Mesendoderm (in vitro differentiated cells): ENCODE results near the gene NETO1.

ENCODE experiments used
- DNase-seq: peaks from one replicate; pipeline ENCODE4 v3.0.0; 2013
- H2AK5ac ChIP-seq: 2 replicates; pipeline ENCODE4 v1.6.1; 2013; ENCODE audit warnings: low read length, inconsistent platforms
- H2BK120ac ChIP-seq: 2 replicates; pipeline ENCODE4 v1.6.1; 2013; ENCODE audit warnings: low read depth, mild to moderate bottlenecking, low read length, moderate library complexity, mixed read lengths
- H2BK15ac ChIP-seq: replicated peaks from 2 replicates; pipeline ENCODE4 v1.6.1; 2013; ENCODE audit warnings: low read depth, mild to moderate bottlenecking, moderate library complexity
- H2BK5ac ChIP-seq: 2 replicates; pipeline ENCODE4 v1.6.1; 2013; ENCODE audit warnings: low read length, inconsistent platforms
- H3K18ac ChIP-seq: 2 replicates; pipeline ENCODE4 v1.6.1; 2013; ENCODE audit warnings: mild to moderate bottlenecking, low read length, mixed read lengths
- H3K23ac ChIP-seq: one replicate; pipeline ENCODE4 v1.6.1; 2013; ENCODE audit warnings: low read length
- H3K27ac ChIP-seq: 2 replicates; pipeline ENCODE4 v1.5.1; 2013; ENCODE audit warnings: low read depth, mild to moderate bottlenecking, inconsistent platforms, low read length, moderate library complexity
- H3K27me3 ChIP-seq: 2 replicates; pipeline ENCODE4 v1.6.1; 2013; ENCODE audit warnings: low read length, control low read depth, mild to moderate bottlenecking, inconsistent platforms; ENCODE audit not compliant: insufficient read depth, poor library complexity
- H3K36me3 ChIP-seq: 2 replicates; pipeline ENCODE4 v1.6.1; 2013; ENCODE audit warnings: low read length, inconsistent platforms; ENCODE audit not compliant: control insufficient read depth, insufficient read depth
- H3K4ac ChIP-seq: one replicate; pipeline ENCODE4 v1.6.1; 2013; ENCODE audit warnings: low read depth, mild to moderate bottlenecking, low read length, moderate library complexity
- H3K4me1 ChIP-seq: 2 replicates; pipeline ENCODE4 v1.6.1; 2013; ENCODE audit warnings: low read depth, low read length, inconsistent platforms; ENCODE audit not compliant: control insufficient read depth
- H3K4me2 ChIP-seq: 2 replicates; pipeline ENCODE4 v1.6.1; 2013; ENCODE audit warnings: low read length
- H3K4me3 ChIP-seq: 2 replicates; pipeline ENCODE4 v1.5.1; 2013; ENCODE audit warnings: mild to moderate bottlenecking, low read length
- H3K56ac ChIP-seq: one replicate; pipeline ENCODE4 v1.6.1; 2013; ENCODE audit warnings: low read length
- H3K79me1 ChIP-seq: 2 replicates; pipeline ENCODE4 v1.6.1; 2013; ENCODE audit warnings: low read length, inconsistent platforms
- H3K79me2 ChIP-seq: 2 replicates; pipeline ENCODE4 v1.6.1; 2013; ENCODE audit warnings: mild to moderate bottlenecking, low read length; ENCODE audit not compliant: control insufficient read depth, insufficient read depth
- H3K9ac ChIP-seq: 2 replicates; pipeline ENCODE4 v1.6.1; 2013; ENCODE audit warnings: low read length, inconsistent platforms
- H4K5ac ChIP-seq: one replicate; pipeline ENCODE4 v1.6.1; 2013; ENCODE audit warnings: low read length
- H4K8ac ChIP-seq: one replicate; pipeline ENCODE4 v1.6.1; 2013; ENCODE audit warnings: low read depth, mild to moderate bottlenecking, control low read depth, low read length, moderate library complexity
- WGBS: extraction: QIAGEN DNeasy Blood & Tissue Kit; methylation state at CpG from one replicate; pipeline ENCODE4 v1.1.7; 2013; ENCODE audit warnings: low lambda C conversion rate, missing lambda C conversion rate; ENCODE audit not compliant: insufficient coverage; ENCODE audit errors: extremely low coverage; 5-methylcytosine and 5-hydroxymethylcytosine counted together

Gene NETO1

DNA sequence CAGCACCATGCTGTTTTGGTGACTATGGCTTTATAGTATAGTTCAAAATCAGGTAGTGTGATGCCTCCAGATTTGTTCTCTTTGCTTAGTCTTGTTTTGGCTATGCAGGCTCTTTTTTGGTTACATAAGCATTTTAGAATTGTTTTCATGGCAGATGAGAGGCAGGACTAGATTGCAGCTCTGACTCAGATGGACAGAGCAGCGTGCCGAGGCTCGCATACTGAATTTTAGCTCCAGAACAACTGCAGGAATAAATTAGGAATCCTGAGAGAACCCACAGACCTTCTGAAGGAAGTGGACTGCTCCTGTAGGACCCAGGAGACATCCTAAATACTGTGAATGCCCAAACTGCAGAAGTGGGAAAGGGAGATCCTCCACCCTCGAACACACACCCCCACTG is 141.6 kb downstream of the NETO1 start:
- Histone ChIP-seq H3K23ac (no peak overlapping the region), H3K4me2 (no peak overlapping the region), H3K79me1 (no peaks in the 10 kb centered on the region), H2AK5ac (no peak overlapping the region), H4K8ac (no peak overlapping the region), H3K79me2 (no peaks in the 10 kb centered on the region), H2BK5ac (no peak overlapping the region), H2BK120ac (no peak overlapping the region), H3K56ac (no peak overlapping the region), H3K36me3 (no peaks in the 10 kb centered on the region), H4K5ac (no peak overlapping the region), H2BK15ac (no peak overlapping the region), H3K4me3 (no peak overlapping the region), H3K4me1 (no peaks in the 10 kb centered on the region), H3K9ac (no peak overlapping the region), H3K27me3 (no peaks in the 10 kb centered on the region), H3K4ac (no peak overlapping the region), H3K18ac (no peak overlapping the region), H3K27ac (no peak overlapping the region)
- WGBS: no CpG with 5 or more reads among the region's 4 CpGs
- no peak for DNase-seq

DNA sequence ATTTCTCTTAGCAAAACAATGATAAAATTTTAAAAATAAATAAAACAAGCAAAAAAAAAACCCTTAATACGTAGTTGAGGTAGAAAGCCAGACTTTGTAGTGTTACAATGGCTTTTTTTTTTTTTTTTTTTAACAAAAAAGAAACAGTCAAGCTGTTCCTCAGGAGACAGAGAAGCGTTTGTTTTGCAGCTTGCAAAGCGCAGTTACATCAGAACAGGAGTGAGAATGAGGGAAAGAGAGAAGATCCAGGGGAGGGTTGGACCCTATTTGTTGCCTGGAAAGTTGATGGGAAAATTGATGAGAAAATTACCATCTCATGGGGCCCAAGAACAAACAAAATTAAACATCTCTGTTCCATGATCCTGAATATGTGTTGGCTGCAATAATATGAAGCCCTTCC is 146.5 kb downstream of the NETO1 start:
- no peak overlapping the region for H3K18ac ChIP-seq
- no peak overlapping the region for H3K56ac ChIP-seq
- H3K4me1 ChIP-seq: no peaks in the 10 kb centered on the region
- no peak overlapping the region for H2BK5ac ChIP-seq
- WGBS: no CpG with 5 or more reads among the region's 3 CpGs
- H3K27ac ChIP-seq: no peak overlapping the region
- H3K36me3 ChIP-seq: no peaks in the 10 kb centered on the region
- no peak overlapping the region for H3K9ac ChIP-seq
- H3K4ac ChIP-seq: no peak overlapping the region
- no peaks in the 10 kb centered on the region for H3K79me2 ChIP-seq
- H2AK5ac ChIP-seq: no peak overlapping the region
- H4K8ac ChIP-seq: no peak overlapping the region
- no peak overlapping the region for H2BK120ac ChIP-seq
- no peak overlapping the region for H3K4me3 ChIP-seq
- H3K27me3 ChIP-seq: no peaks in the 10 kb centered on the region
- H3K23ac ChIP-seq: no peak overlapping the region
- no peak overlapping the region for H3K4me2 ChIP-seq
- no peak overlapping the region for H4K5ac ChIP-seq
- H3K79me1 ChIP-seq: no peaks in the 10 kb centered on the region
- no peak overlapping the region for H2BK15ac ChIP-seq
- no peak for DNase-seq

GRCh38 chr18:72720116-72720515 is 147.7 kb downstream of the NETO1 start:
- H3K56ac ChIP-seq: no peak overlapping the region
- no peak overlapping the region for H3K9ac ChIP-seq
- no peak overlapping the region for H4K5ac ChIP-seq
- no peak overlapping the region for H3K4ac ChIP-seq
- no peak overlapping the region for H2AK5ac ChIP-seq
- no peaks in the 10 kb centered on the region for H3K79me2 ChIP-seq
- peak; percentile 63 for DNase-seq
- no peak overlapping the region for H3K18ac ChIP-seq
- WGBS: no CpG with 5 or more reads among the region's 3 CpGs
- H3K36me3 ChIP-seq: no peaks in the 10 kb centered on the region
- H3K4me1 ChIP-seq: no peaks in the 10 kb centered on the region
- H3K79me1 ChIP-seq: no peaks in the 10 kb centered on the region
- no peak overlapping the region for H3K4me3 ChIP-seq
- H2BK120ac ChIP-seq: no peak overlapping the region
- H4K8ac ChIP-seq: no peak overlapping the region
- no peak overlapping the region for H2BK15ac ChIP-seq
- H3K27ac ChIP-seq: no peak overlapping the region
- no peak overlapping the region for H2BK5ac ChIP-seq
- no peak overlapping the region for H3K4me2 ChIP-seq
- no peaks in the 10 kb centered on the region for H3K27me3 ChIP-seq
- H3K23ac ChIP-seq: no peak overlapping the region

- H3K27me3 ChIP-seq: no peaks in the 10 kb centered on the region
- no peak overlapping the region for H2BK120ac ChIP-seq
- H3K18ac ChIP-seq: no peak overlapping the region
- H3K56ac ChIP-seq: no peak overlapping the region
- no peak overlapping the region for H2BK5ac ChIP-seq
- H3K36me3 ChIP-seq: no peaks in the 10 kb centered on the region
- H3K79me1 ChIP-seq: no peaks in the 10 kb centered on the region
- no CpG with 5 or more reads among the region's 4 CpGs for whole genome bisulfite sequencing
- no peak for DNase-seq
- H3K4me3 ChIP-seq: no peak overlapping the region
- no peaks in the 10 kb centered on the region for H3K4me1 ChIP-seq
- no peak overlapping the region for H3K4me2 ChIP-seq
- H3K79me2 ChIP-seq: no peaks in the 10 kb centered on the region
- no peak overlapping the region for H2BK15ac ChIP-seq
- H3K23ac ChIP-seq: no peak overlapping the region
- no peak overlapping the region for H3K4ac ChIP-seq
- no peak overlapping the region for H3K27ac ChIP-seq
- H4K8ac ChIP-seq: no peak overlapping the region
- no peak overlapping the region for H3K9ac ChIP-seq
- no peak overlapping the region for H2AK5ac ChIP-seq
- no peak overlapping the region for H4K5ac ChIP-seq
Measured at GRCh38 chr18:72704202-72704601, 163.6 kb downstream of the NETO1 start.

- no peak overlapping the region for H4K8ac ChIP-seq
- H3K36me3 ChIP-seq: no peaks in the 10 kb centered on the region
- DNase-seq: peak; percentile 22
- no peak overlapping the region for H3K18ac ChIP-seq
- H3K4me2 ChIP-seq: no peak overlapping the region
- H3K56ac ChIP-seq: no peak overlapping the region
- no peaks in the 10 kb centered on the region for H3K79me1 ChIP-seq
- H3K4ac ChIP-seq: no peak overlapping the region
- no peak overlapping the region for H4K5ac ChIP-seq
- no peak overlapping the region for H3K4me3 ChIP-seq
- H2BK120ac ChIP-seq: no peak overlapping the region
- no peak overlapping the region for H2BK5ac ChIP-seq
- no peaks in the 10 kb centered on the region for H3K79me2 ChIP-seq
- H3K23ac ChIP-seq: no peak overlapping the region
- no peak overlapping the region for H3K9ac ChIP-seq
- no peak overlapping the region for H3K27ac ChIP-seq
- no CpG with 5 or more reads among the region's 1 CpG for WGBS
- no peak overlapping the region for H2BK15ac ChIP-seq
- no peak overlapping the region for H2AK5ac ChIP-seq
- H3K4me1 ChIP-seq: no peaks in the 10 kb centered on the region
- H3K27me3 ChIP-seq: no peaks in the 10 kb centered on the region
Measured at GRCh38 chr18:72700961-72701710, 166.7 kb downstream of the NETO1 start.

DNA sequence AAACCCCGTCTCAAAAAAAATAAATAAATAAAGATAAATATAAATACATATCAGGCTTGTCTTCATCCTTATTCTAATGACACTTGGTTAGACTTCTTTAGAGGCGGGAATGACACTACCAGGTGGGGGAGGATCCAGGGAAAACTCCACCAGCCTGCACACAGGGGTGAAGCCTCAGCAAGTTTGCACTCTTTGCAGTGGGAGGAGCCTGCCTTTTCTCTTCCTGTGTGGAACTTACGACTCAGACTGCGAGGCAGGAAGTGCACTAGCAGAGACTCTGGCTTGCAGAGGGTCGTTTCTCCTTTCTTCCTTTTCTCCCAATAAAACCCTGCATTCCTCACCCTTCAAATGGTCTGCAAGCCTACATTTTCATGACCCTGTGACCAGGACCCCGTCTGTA is 170.1 kb downstream of the NETO1 start:
- no peaks in the 10 kb centered on the region for H3K79me1 ChIP-seq
- no peaks in the 10 kb centered on the region for H3K36me3 ChIP-seq
- H4K8ac ChIP-seq: no peak overlapping the region
- no peak overlapping the region for H3K9ac ChIP-seq
- H2BK120ac ChIP-seq: no peak overlapping the region
- H3K18ac ChIP-seq: no peak overlapping the region
- H2AK5ac ChIP-seq: no peak overlapping the region
- peak; percentile 50 for DNase-seq
- no CpG with 5 or more reads among the region's 6 CpGs for whole genome bisulfite sequencing
- H3K4me2 ChIP-seq: no peak overlapping the region
- H3K4ac ChIP-seq: no peak overlapping the region
- no peaks in the 10 kb centered on the region for H3K27me3 ChIP-seq
- H2BK5ac ChIP-seq: no peak overlapping the region
- H3K56ac ChIP-seq: no peak overlapping the region
- H3K23ac ChIP-seq: no peak overlapping the region
- no peak overlapping the region for H3K4me3 ChIP-seq
- no peak overlapping the region for H4K5ac ChIP-seq
- no peaks in the 10 kb centered on the region for H3K79me2 ChIP-seq
- H2BK15ac ChIP-seq: no peak overlapping the region
- H3K27ac ChIP-seq: no peak overlapping the region
- H3K4me1 ChIP-seq: peaks cover under 1% of the 10 kb centered on the region
